GM12892 (cell line): ENCODE data around the gene ATP2B2.

Experiments
- DNase-seq: peaks from one replicate; pipeline ENCODE4 v3.0.0; 2011; ENCODE audit not compliant: insufficient read length
- FAIRE-seq: peaks from 2 replicates; lab custom pipeline; 2011; peaks lifted over from hg19 to GRCh38; lab: Jason Lieb, UNC
- POLR2A ChIP-seq: IDR thresholded peaks from 2 replicates; pipeline ENCODE4 v1.6.1; 2011; ENCODE audit warnings: low read depth, low read length, control low read depth
- POLR2AphosphoS5 ChIP-seq: IDR thresholded peaks from 2 replicates; pipeline ENCODE4 v1.6.1; 2011; ENCODE audit warnings: low read depth, low read length, control low read depth
- TAF1 ChIP-seq: IDR thresholded peaks from 2 replicates; pipeline ENCODE4 v1.6.1; 2011; ENCODE audit warnings: low read depth, mild to moderate bottlenecking, control low read depth, low read length, borderline replicate concordance

Gene ATP2B2

GRCh38 chr3:10470120-10471053, 35.0 kb downstream of the ATP2B2 start:
- TF ChIP-seq TAF1 (no peak), POLR2AphosphoS5 (no peak), POLR2A (no peak)
- FAIRE-seq: no peak
- no peak for DNase-seq

DNA sequence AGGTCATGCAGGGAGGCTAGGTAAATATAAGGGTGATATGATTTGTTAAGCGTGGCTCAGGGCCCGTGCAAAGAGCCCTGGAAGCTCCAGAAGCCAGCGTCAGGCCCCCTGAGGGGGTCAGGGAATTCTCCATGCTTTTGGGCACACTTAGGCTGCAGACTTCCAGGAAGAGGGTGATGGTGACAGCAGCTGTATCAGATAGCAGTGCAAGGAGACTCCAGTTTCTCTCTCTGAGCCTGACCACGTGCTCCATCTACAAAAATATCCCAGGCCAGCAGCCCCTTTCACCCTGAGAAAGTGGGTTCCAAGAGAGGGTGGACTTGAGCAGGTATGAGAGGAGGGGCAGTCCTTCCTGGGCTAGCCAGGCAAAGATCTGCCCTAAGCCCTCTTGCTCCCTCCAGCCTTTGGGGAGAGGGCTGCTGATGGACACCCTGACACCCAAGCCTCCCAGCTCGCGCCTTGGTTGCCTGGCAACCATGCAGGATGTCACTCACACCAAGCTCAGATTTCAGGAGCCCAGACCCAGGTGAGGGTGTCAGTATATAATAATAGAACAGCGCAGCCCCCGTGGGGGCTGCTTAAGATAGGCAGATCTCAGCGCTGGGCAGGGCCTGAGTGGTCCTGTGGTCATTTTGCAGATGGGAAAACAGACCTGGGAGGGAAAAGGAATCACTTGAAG, 35.8 kb downstream of the ATP2B2 start:
- DNase-seq (no peak), FAIRE-seq (no peak)
- no peak for TF ChIP-seq POLR2A
- TF ChIP-seq TAF1: no peak
- TF ChIP-seq POLR2AphosphoS5: no peak

DNA sequence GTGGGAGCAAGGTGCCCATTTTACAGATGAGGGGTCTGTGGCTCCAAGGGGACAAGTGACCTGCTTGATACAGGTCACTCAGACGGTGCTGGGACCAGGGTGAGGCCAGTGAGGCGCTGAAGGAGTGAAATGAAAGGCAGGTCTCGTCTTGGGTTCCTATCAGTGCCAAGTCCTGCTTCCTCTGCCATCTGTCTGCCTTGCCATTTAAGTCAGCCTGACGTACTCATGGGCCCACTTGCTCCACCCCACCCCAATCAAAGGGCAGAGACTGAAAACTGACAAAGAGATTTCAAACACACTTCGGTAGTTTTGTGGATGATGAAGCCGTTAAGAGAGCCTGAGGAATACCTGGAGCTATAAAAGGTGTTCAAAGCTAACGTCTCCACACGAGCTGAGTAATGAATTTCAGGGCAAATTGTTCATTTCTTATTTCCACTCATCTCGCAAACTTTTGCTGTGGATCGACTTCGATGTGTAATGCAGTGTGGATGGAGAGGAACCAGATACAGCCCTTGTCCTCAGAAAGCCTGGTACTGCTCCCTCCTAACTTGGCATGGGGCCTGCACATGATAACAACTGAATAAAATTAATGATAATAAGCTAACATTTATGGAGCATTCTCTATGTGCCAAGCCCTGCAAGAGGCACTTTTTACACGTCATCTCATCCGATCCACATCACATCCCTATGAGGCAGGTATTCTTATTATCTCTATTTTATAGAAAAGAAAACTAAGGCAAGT, 36.6 kb downstream of the ATP2B2 start:
- no peak for TF ChIP-seq TAF1
- TF ChIP-seq POLR2AphosphoS5: no peak
- no peak for TF ChIP-seq POLR2A
- FAIRE-seq: no peak
- DNase-seq: no peak

- no peak for TF ChIP-seq TAF1
- no peak for TF ChIP-seq POLR2AphosphoS5
- TF ChIP-seq POLR2A: no peak
- DNase-seq (no peak), FAIRE-seq (no peak)
These were observed 37.3 kb downstream of the ATP2B2 start for GRCh38 chr3:10467904-10468612.

DNA sequence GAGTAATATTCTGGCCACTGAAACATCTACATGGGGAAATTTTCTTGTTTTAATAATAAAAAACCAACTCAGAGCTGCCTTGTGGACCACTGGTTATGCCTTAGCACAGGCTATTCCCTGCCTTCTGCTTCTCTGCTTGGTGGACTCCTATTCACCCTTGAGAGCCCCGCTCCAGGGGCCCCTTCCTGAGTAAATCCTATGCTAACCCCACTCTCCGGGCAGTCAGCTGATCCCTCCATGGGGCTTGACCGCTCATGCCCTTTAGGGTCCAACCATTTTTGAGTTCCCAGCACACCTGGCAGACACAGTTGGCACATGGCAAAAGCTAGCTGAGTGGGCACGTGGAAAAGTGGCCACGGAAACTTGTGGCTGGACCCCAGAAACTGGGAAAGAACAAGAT, 38.2 kb downstream of the ATP2B2 start:
- FAIRE-seq (no peak), DNase-seq (no peak)
- no peak for TF ChIP-seq TAF1
- no peak for TF ChIP-seq POLR2A
- TF ChIP-seq POLR2AphosphoS5: no peak

DNA sequence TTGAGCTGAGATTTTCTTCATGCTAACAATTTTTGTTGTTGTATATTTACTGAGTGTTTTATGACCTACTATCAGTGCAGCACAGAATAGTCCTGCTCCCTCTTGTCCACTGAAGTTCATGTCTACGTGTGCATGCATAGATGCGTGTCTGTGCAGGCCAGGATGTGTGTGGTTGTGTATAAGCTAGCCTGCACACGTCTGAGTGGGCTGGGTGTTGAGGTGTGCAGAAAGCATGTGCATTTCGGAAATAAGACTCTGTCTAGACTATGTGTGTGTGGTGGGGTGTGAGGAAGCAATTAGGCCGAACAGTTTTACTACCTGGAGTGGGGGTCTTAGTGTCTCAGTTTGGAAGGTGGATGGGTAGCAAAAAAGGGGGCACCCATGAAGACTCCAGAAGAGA, 39.2 kb downstream of the ATP2B2 start:
- TF ChIP-seq POLR2A (no peak), POLR2AphosphoS5 (no peak), TAF1 (no peak)
- DNase-seq: no peak
- no peak for FAIRE-seq

DNA sequence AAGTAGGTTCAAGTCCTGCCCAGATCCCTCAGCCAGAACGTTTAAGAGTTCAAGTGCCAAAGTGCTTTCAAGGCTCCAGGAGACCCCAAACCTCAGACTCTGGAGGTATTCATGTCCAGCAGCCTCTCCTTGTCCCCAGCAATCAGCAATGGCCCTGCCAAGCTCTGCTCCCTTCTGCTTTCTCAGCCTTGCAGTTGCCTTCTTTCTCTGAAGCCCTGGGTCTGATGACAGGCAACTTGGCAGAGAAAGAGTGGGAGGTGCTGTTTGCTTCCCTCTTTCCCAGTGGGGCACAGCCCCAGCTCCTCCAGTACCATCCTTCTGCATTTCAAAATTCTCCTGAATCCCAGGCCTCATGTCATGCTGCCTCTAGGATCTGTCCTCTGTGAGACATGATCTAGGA, 40.2 kb downstream of the ATP2B2 start:
- DNase-seq (no peak), FAIRE-seq (no peak)
- TF ChIP-seq POLR2A: no peak
- no peak for TF ChIP-seq POLR2AphosphoS5
- TF ChIP-seq TAF1: no peak

DNA sequence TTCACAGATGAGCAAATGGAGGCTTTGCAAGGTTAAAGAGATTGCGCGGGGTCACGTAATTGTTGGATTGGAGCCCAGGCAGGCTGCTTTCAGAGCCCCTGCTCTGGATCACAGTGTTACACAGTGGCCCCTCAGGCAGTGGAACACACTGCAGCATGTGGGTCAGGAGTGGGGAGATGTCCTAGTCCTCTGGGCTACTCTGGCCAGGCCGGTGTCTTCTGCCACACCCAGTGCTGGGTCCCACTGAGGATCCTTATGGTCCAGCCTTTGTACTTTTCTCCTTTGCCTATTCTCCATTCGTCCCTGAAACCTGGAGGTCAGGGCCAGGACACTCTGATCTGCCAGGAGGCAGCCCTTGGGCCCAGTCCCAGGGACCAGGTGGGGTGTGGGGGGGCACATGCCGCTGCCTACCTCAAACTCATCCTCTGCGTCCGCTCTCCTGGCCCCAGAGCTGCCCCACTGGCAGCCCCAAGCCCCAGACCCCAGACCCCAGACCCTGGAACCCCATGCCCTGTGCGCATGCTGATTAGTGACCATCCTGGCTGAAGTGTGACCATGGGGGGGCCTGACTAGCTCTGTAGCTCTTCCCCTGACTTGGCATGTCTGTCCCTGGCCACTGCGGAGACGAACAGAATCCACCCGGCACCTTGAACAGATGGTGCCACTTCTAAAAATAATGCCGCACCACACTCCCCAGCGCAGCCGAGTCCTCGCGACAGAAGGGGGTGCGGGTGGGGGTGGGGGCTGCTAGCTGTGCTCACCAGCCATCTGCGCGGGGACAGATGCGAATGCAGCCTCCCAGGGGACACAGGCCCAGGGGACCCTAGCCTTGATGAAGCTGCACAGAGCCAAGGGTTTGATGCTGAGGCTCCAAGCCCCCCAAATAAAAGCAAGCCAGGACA, 41.6 kb downstream of the ATP2B2 start:
- TF ChIP-seq POLR2AphosphoS5 (no peak), TAF1 (no peak), POLR2A (no peak)
- DNase-seq (no peak), FAIRE-seq (no peak)

DNA sequence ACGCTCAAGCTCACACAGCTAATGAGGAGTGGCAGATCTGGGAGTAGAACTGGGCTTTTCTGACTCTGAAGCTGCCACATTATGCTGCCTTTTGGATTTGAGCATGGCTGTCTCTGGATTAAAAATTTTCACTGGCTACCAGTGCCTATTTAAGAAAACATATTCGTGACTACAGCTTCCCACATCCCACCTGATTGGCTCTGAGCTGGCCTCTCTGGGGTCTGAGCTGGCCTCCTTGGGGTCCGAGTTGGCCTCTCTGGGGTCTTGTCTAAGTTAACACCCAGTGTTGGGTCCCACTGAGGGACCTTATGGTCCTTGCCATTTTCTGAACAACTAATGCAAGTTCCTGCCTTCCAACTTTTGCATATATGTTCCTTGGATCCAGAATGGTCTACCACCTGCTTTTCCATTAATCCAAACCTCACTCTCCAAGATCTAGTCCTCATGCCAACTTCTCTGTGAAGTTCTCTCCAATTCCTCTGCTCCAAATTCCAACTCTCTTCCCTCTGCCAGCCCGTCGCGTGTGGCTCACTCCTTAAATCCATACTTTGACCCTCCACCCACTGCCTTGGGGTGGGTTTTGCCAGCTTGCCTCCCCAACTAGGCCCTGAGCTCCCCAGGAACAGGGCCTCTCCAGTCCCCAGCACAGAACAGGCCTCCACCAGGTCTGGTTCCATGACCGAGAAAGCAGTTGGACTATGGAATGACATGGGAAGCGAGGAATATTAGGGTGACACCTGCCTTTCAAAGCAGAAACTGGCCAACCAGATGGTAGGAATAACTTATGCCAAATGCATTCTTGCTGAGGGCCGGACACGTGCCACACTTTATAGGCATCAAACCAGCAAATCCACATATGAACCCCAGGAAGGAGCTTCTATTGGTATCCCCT, 42.5 kb downstream of the ATP2B2 start:
- DNase-seq (no peak), FAIRE-seq (no peak)
- no peak for TF ChIP-seq POLR2AphosphoS5
- no peak for TF ChIP-seq TAF1
- no peak for TF ChIP-seq POLR2A
